GM18519 (cell line): ENCODE data around the gene NFKBIB.
"Not testable (repeated sequence)": the region's sequence is repeated elsewhere in the genome, so short reads cannot be mapped to it uniquely, and the experiment has no call there.

Experiments used
- ATAC-seq: cut with Tn5 transposase; IDR thresholded peaks from one replicate; pipeline ENCODE4 v1.9.1; 2021; ENCODE audit warnings: mild to moderate bottlenecking, moderate library complexity; ENCODE audit not compliant: unreplicated experiment, low FRiP score

NFKBIB gene

DNA sequence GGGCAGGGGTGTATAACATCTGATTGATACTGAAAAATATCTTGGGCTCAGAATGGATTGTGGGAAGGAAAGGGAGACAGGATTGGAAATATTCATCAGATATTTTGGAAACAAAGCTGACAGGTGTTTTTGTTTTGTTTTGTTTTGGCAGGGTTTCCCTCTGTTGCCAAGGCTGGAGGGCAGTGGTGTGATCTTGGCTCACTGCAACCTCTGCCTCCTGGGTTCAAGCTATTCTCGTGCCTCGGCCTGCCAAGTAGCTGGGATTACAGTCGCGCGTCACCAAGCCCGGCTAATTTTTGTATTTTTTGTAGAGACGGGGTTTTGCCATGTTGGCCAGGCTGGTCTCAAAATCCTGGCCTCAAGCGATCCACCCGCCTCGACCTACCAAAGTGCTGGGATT, 26.4 kb upstream of the NFKBIB start:
- ATAC-seq: not testable (repeated sequence)

DNA sequence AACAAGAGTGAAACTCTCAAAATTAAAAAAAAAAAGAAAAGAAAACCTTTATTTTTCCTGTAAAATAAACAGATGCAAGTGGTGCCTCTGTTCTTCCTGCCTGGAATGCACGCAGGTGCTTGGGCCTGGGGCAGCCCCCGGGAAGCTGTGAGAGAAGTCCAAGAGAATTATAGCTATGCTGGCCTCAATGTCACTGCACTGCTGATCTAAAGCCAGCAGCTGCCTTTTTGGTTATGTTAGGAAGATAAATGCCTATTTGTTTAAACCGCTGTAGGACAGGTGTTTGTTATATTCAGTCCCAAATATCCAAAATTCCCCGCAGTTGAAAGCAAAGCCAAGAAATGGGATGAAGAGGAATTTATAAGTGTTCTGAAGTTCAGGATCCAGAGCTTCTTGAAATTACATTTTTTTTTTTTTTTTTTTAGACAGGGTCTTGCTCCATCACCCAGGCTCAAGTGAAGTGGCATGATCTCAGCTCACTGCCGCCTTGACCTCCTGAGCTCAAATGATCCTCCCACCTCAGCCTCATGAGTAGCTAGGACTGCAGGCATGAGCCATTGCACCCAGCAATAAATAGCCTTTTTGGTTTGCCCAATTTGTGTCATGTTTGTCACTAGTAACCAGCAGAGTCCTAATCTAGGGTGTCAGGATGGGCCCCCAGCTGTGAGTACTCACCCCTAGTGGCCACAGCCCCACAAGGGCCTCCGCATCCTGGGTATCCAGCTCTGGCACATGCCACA, 23.9 kb upstream of the NFKBIB start:
- ATAC-seq: no peak

GRCh38 chr19:38877781-38878574, 21.8 kb upstream of the NFKBIB start, which contains the start of gene RINL:
Gene RINL, minus strand, starts transcription at chr19:38878275. Its CDS starts 1,533 bp downstream, at chr19:38876742.
- ATAC-seq: no peak

GRCh38 chr19:38878575-38879399, 21.0 kb upstream of the NFKBIB start:
- no peak for ATAC-seq

DNA sequence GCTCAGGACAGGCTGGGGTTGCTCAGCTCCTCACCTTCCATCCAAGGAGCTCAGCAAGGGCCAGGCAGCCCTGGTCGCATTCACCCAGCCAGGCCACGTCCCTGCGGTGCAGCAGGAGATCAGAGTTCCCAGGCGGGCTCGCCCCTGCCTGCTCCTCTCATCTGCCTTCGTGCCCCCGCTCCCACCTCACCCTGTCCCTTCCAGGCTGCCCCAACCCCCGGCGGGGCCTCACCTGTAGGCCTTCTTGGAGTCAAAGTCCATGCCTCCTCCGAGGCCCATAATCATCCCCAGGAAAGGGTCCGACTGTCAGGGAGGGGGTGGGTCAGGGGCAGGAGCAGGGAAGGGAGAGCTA, 20.4 kb upstream of the NFKBIB start:
- no peak for ATAC-seq

- ATAC-seq: no peak
Measured at GRCh38 chr19:38880076-38880881, 19.5 kb upstream of the NFKBIB start.

DNA sequence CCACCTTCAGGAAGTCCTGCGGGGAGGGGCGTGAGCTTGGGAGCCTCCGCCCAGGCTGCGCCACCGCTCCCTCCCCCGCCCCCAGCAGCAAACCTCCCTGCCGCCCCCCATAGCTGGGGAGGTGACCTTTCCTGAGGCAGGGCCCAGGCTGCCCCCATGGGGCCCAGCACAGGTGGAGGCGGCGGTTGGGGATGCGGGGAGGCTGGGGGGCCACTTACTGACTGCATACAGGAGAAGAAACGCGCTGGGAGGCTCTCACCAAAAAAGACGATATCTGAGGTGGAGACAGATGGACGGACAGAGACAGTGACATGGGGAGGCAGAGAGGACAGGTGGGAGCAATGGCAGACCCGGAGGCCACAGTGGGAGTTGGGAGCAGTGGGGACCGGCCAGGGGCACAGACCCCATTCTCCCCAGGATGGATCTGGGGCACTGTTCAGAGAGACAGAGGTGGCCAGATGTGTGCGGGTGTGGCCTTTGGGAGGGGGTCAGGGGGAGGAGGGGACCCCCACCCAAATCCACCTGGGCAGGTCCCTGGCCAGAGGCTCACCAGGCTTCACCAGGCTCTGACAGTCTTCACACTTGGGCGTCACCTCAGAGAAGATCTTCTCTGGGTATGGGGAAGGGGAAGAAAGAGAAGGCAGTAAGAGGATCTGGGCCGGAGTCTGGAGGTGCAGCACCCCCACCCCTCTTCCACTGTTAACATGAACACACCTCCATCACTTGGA, 18.7 kb upstream of the NFKBIB start:
- no peak for ATAC-seq

DNA sequence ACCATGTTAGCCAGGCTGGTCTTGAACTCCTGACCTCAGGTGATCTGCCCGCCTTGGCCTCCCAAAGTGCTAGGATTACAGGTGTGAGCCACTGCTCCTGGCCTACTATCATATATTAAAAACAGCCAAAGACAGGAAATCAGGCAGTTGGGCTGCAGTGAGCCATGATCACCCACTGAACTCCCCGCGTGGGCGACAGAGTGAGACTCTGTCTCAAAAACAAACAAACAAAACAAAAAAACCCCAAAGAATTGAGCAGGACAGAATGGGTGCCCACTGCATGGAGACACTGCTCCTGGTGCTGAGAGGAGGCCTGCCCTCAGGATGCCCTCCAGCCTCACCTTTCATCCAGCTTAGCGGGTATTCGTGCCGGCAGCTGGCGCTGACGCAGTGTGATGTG, 16.5 kb upstream of the NFKBIB start:
- ATAC-seq: no peak

GRCh38 chr19:38884691-38885090, 15.1 kb upstream of the NFKBIB start:
- ATAC-seq: not testable (repeated sequence)

- ATAC-seq: no peak
Measured at GRCh38 chr19:38888876-38889275, 10.9 kb upstream of the NFKBIB start.

DNA sequence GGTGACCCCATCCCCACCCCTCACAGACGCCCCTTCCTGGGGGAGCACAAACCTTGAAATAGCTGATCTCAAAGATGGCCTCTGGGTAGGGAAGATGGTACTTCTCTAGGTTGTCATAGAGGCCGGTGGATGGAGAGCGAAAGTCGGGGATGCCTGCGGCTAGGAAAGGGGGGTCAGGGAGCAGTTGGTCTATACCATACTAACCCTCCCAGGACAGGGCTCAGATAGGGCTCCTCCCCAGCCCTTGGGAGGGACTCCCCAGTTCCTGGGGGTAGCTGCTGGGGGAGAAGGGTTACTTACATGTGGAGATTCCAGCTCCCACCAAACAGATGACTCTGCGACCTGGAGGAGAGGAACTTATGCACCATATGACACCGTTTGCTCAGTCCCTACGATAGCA, 10.0 kb upstream of the NFKBIB start:
- no peak for ATAC-seq

GRCh38 chr19:38890686-38891085, 9.1 kb upstream of the NFKBIB start:
- ATAC-seq: no peak

DNA sequence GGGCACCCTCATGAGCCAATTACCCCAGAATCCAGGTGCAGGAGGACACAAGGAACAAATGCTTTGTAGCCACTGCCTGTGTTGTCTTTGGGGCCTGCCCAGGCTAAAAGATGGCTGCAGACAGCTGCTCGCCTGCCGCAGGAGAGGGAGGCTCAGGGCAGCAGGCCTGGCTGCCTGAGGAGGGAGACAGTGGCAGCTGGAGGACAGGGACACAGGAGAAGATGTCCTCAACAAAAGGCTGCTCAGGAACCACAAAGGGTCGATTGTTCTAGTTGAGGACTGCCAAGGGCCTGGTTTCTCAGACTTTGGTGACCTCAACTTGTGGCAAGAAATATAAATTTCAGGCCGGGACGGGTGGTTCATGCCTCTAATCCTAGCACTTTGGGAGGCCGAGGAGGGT, 8.0 kb upstream of the NFKBIB start:
- ATAC-seq: no peak

GRCh38 chr19:38892841-38893240, 6.9 kb upstream of the NFKBIB start:
- ATAC-seq: no peak

DNA sequence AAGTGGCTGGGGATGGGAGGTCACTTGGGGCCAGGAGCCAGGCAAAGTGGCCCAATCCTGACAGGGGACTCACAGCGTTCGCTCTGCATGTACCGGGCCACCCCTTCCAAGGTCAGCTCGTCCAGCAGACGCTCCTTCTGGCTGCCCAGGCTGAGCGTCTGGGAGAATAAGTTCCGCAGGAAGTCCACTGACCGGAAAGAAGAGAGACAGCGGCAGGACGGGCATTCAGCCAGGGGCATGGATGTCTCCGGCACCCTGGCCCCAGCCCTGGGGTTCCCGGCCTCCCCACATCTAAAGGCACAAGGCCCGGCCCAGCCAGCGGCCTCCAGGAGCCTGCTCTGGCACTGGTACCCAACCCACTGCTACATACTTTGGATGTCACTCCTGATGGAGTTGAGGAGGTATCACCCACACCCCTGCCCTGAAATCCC, 6.4 kb upstream of the NFKBIB start:
- no peak for ATAC-seq

GRCh38 chr19:38894968-38895367, 4.8 kb upstream of the NFKBIB start:
- no peak for ATAC-seq

DNA sequence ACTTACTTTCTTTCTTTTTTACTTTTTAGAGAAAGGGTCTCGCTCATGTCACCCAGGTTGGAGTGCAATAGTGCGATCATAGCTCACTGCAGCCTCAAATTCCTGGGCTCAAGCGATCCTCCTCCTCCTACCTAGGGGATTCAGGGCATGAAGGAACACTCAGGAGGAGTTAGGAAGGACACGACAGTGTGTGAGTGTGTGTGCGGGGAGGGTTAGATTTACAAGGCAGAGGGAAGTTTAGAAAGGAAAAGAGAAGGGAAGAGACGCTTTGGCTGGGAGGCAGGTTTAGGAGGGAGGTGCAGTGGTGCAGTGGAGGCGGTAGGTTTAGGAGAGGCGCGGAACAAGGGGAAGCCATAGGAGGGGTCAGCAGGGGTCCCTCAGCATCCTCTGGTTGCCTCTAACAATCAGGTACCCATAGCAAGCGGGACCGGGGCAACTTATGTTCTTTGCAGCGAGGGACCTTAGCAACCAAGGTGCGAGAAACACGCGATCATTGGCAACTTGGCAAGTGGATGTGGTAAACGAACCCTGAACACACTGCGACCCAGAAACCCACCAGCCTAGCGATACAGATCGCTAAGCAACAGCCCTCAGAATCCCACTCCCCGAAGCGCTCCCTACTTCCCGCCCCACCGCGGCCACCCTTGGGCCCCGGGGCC, 852 bp upstream of the NFKBIB start:
- no peak for ATAC-seq

DNA sequence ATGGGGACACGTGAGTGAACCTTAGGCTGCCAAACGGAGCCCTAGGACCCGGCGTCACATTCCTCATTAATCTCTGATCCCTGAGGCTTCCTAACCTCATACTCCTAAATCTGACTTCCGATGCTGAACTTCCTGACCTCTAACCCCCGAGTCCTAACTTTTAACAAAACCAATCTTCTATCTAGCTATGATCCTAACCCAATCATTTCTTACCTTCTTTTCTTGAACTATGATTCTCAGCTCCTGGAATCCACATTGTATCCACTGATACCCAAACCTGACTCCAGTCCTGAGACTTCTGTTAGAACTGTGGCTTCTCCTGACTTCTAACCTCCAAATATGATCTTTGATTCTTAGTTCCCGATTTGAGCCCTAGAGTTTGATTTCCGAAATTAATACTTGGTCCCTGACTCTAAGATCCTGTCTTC, 447 bp downstream of the NFKBIB start:
- no peak for ATAC-seq

DNA sequence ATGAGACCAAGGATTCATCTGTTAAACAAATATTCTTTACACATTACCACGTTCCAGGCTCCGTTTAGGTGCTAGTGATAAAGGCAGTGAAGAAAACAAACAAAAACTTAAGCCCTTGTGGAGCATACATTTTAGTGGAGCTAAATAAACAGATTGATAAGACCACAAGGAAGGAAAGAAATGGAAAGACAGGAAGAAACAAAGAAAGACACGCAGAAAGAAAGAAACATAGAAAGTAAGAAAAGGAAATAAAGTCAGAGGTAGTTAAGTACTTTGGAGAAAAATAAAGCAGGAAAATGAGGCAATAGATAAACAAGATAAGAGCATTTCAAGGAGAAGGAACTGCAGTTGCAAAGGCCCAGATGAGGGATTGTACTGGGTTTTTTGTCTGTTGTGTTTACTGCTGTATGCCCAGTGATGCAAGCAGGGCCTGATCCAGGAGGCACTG, 998 bp downstream of the NFKBIB start:
- ATAC-seq: no peak
